NK-92 treated with Interleukin-12 subunit alpha and Interleukin-12 subunit beta, amount 100 ng/mL, for 24 hours (cell line): Measurements from ENCODE around the gene PPP4R4.
"Not testable (repeated sequence)": the region's sequence is repeated elsewhere in the genome, so short reads cannot be mapped to it uniquely, and the experiment has no call there.

Source experiments
- DNase-seq: peaks from one replicate; lab custom pipeline; 2025; lab: John Stamatoyannopoulos, UW

PPP4R4 gene

GRCh38 chr14:94145902-94146527 lies 28.1 kb upstream of the PPP4R4 start:
- no peak for DNase-seq

DNA sequence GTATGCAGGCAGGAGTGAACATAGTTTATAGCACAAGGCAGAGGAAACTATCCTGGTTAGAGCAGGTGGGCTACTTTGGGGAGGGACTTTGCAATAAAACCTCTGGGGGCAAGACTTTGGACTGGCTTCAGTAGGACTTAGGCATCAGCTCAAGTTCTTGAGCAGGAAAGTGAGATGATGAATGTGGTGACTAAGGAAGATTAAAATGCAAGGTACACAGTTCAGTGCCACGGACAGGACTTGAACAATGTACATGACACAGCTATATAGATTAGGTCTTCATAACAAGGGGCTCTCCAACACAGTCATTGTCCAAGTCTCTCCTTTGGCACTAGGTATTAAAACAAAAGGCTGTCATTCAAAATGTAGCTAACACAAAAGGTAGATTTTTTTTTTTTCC lies 21.4 kb upstream of the PPP4R4 start:
- no peak for DNase-seq

DNA sequence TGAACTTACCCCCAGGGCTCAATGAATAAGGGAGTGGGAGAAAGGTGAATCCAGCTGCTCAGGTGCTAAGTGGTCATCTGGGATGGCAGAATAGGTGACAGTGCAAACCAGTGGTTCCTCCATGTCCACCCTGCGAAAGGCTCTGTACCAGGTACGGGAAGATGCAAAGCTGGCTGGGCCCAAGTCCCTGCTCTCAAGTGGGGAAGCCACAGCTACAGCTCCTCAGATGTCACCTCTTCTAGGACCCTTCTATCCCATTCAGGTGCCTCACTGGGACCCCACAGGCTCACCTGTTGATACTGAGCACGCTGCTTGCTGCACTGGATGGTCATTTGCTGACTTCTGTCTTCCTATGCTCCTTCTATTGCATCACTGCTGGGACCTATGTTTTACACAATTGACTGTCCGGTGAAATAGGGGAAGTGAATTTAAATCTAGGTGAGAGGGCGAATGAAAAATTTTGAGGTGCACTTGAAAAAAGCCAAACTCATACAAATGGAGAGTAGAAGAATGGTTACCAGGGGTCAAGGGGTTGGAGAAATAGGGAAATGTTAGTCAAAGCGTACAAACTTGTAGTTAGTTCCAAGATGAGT lies 20.3 kb upstream of the PPP4R4 start:
- DNase-seq, result no peak

- DNase-seq, result not testable (repeated sequence)
These were observed 18.0 kb upstream of the PPP4R4 start for GRCh38 chr14:94156143-94156542.

DNA sequence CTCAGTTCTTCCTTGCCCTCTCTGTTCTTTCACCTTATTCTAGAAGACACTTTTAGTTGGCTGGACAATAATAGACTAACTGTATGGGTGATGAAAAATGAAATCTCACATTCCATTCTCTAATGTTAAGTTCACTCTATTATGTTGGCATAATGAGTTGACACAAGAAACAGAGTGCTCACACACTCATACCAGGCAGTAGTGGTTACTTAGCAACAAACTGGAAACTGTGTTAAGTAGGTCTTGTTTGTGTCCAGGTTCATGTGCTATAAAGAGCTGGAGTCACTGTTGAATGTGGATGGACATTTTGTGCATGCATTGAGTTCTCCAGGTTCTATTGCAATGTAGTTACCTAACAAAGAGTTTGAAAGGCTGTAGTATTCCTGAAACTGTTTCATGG lies 16.9 kb upstream of the PPP4R4 start:
- no peak for DNase-seq

DNA sequence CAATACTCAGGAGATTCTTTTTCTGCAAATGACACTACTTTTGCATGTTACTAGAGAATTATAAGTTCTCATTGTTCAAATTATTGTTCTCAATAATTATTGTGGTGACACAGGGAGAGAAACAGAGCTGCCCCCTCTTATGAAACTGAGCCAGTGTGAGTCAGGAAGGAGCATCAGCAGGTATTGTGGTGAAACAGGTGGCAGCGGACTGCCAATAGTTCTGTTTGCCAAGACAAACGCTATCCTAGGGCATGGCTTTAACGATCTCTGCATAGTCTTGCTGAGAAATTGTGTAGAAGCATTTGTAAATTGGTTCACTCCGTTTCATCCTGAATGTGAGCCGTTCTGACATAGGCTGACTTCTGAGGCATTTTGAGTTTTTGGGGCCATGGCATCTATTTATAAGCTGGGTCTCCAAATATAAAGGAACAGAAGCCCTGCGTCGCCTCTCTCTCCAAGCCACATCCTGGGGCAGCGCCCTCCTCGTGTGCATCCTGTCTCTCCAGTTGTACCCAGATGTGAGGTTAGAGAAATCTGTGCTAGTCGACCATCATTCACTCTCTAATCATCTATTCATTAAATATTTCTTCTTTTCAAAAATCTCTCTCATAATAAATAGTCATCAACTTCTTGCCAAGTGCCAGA lies 15.8 kb upstream of the PPP4R4 start:
- DNase-seq, result no peak

- DNase-seq, result no peak
These were observed 13.1 kb upstream of the PPP4R4 start for GRCh38 chr14:94161058-94161457.

DNA sequence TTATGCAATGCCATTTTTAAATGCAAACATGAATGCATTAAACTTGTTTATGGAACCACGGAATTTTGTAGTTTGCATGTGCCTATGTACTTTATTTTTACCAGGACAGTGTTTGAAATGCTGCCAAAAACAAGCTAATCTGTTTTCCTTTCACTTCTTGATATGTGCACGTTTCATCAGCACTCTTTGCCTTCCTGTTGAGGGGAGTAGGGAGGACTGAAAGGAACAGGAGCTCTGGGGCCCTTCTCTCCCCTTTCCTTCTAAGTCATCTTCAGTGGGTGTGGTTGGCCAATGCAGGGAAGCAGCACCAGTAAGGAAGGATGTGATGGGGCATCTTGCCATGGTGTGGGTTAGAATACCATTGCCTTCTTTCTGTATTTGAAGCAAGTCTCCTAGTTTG lies 12.1 kb upstream of the PPP4R4 start:
- no peak for DNase-seq

GRCh38 chr14:94162466-94162865 lies 11.7 kb upstream of the PPP4R4 start:
- no peak for DNase-seq

DNA sequence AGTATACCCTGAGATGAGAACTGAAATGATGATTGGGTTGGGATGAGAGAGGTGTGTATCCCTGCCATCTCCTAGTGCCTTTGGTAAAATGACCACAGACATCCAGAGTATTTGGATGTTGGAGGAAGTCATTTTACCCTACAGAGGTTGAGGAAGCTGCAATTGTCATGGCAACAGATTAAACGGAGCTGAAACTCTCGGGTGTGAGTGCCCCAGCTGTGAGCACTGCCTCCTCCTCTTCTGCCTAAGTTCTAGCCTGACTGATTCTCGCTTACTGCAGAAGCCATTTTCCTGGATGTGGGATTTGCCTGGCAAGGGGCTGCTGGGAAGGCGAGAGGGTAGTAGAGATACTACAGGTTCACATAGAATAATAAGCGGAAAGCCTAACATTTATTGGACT lies 10.3 kb upstream of the PPP4R4 start:
- no peak for DNase-seq

GRCh38 chr14:94164685-94165431 lies 9.3 kb upstream of the PPP4R4 start:
- no peak for DNase-seq

- no peak for DNase-seq
These were observed 8.4 kb upstream of the PPP4R4 start for GRCh38 chr14:94165744-94166143.

DNA sequence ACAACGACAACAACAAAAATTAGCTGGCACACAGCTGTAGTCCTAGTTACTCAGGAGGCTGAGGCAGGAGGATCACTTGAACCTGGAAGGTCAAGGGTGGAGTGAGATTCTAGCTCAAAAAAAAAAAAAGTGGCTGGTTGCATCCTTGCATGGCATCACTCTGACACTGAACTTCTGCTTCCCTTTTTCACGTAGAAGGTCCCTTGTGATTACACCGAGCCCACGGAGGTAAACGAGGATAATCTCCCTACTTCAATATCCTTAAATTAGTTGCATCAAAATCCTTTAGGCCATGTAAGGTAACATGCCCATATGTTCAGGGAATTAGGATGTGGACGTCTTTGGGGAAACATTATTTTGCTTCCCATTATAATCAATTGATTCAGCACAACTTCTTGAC lies 4.0 kb upstream of the PPP4R4 start:
- no peak for DNase-seq

GRCh38 chr14:94171208-94171607 lies 2.9 kb upstream of the PPP4R4 start:
- DNase-seq, result no peak

- no peak for DNase-seq
These were observed 1.6 kb upstream of the PPP4R4 start for GRCh38 chr14:94172545-94172944.

GRCh38 chr14:94173471-94173884 lies 644 bp upstream of the PPP4R4 start:
- no peak for DNase-seq

GRCh38 chr14:94174604-94175010 lies 485 bp downstream of the PPP4R4 start:
- no peak for DNase-seq

- no peak for DNase-seq
These were observed 1.1 kb downstream of the PPP4R4 start for GRCh38 chr14:94175011-94175745.

DNA sequence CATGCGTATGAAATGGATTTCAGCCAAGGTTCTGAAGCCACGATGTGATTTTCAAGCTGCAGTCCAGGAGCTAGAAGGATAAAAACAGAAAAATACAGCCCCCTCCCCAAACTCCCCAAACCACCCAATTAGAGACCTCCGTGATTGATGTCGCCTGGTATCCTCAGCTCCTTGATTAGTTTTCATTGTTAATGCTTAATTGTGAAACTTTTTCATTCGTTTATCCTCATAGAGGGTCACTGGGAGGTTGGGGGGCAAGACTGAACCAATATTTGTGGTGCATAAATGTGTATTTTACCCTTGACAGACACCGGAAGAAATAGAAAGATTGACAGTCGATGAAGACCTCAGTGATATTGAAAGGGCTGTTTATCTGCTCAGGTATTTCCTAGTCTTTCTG lies 1.6 kb downstream of the PPP4R4 start:
- no peak for DNase-seq

DNA sequence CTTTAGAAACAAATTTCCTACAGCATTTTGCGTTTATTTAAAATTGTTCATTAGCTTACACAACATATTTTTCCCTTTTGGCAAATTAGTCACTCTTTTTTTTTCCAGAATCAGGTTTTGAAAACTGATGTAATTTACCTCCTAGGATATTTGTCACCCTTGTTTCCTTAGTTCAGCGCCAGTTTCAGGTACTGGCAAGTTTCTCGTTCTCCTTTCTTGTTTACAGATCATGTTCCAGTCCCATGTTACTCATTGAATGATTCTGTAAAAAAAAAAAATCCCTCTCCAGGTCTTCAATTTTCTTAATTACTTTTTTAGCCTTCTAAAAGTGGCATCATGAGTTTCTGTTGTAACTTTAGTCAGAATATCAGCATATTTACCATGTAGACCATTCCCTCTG lies 2.7 kb downstream of the PPP4R4 start:
- no peak for DNase-seq

GRCh38 chr14:94177806-94178205 lies 3.7 kb downstream of the PPP4R4 start:
- DNase-seq, result no peak

- no peak for DNase-seq
These were observed 5.1 kb downstream of the PPP4R4 start for GRCh38 chr14:94179244-94179643.
